Kasumi-1 (cell line): ENCODE data around the gene ANTKMT.

ENCODE experiments used
- DNase-seq, 2 experiments: peaks; one replicate each; lab custom pipeline; 2025; lab: John Stamatoyannopoulos, UW

ANTKMT gene, protein sequence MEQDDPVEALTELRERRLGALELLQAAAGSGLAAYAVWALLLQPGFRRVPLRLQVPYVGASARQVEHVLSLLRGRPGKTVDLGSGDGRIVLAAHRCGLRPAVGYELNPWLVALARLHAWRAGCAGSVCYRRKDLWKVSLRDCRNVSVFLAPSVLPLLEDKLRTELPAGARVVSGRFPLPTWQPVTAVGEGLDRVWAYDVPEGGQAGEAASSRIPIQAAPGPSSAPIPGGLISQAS

DNA sequence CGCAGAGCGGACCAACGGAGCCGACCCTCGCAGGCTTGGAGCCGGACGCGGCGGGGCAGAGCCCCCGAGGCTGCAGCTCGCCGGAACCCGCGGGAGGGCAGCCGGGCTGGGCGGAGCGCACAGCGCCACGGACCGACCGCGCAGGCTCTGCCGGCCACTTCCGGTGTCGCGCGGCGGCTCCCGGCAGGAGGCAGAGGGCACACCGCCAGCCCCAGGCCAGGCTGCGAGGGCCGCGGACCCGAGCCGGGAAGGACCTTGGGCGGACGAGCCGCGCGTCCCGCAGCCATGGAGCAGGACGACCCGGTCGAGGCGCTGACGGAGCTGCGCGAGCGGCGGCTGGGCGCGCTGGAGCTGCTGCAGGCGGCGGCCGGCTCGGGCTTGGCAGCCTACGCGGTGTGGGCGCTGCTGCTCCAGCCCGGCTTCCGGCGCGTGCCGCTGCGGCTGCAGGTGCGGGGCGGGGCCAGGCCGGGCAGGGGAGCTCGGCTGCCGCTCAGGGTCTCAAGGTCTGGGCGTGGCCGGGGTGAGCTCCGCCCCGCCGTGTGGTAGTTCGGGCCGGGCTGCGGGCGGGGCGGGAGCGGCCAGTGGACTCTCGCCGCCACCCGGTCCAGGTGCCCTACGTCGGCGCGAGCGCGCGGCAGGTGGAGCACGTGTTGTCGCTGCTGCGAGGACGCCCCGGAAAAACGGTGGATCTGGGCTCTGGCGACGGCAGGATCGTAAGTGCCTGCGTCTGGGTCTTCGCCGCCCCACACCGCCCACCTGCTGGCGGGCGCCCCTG lies at the start of gene ANTKMT:
Gene ANTKMT, plus strand, starts transcription at position 157 of the 775 bp plus-strand sequence. Its CDS starts 129 bp downstream, at position 286.
- DNase-seq = no peak

DNA sequence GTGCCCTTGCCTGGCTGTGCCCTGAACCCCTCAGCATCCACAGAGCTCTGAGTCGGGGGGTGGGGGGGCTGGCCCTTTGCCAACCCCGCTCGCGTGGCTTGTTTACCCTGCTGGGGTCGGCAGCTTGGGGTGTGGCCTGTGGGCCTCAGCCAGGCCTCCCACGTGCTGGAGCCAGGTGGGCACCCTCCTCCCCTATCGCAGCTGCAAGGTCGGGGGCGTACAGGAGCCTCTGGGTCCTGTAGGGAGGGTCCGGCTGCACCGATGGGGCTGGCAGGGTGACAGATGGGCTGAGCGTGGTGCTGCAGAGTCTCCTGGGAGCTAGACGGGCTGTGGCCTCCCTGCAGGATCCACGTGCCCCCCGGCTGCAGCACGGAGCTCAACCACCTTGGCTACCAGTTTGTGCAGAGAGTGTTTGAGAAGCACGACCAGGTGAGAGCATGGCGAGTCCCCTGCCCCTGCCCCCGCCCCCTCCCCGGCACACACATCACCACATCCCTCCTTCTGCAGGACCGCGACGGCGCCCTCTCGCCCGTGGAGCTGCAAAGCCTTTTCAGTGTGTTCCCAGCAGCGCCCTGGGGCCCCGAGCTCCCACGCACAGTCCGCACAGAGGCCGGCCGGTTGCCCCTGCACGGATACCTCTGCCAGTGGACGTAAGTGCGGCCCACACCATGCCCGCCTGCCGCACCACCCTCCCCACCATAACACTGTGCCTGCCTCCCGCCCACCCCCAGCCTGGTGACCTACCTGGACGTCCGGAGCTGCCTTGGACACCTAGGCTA lies 49.4 kb upstream of the ANTKMT start:
- no peak for DNase-seq

DNA sequence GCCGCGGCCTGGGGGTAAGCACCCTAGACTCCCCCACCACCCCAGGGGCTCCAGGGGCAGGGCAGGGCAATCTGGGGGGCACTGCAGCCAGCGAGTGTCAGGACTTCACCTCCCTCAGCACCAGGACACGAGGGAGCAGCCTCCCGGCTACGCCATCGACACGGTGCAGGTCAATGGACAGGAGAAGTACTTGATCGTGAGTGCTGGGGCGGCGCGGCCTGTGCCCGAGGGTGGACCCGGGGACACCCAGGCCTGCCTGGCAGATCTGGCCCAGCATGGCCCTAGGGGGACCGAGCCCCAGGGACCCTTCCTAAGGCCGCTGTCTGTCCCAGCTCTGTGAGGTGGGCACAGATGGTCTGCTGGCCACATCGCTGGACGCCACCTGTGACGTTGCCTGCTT lies 48.6 kb upstream of the ANTKMT start:
- DNase-seq = no peak

DNA sequence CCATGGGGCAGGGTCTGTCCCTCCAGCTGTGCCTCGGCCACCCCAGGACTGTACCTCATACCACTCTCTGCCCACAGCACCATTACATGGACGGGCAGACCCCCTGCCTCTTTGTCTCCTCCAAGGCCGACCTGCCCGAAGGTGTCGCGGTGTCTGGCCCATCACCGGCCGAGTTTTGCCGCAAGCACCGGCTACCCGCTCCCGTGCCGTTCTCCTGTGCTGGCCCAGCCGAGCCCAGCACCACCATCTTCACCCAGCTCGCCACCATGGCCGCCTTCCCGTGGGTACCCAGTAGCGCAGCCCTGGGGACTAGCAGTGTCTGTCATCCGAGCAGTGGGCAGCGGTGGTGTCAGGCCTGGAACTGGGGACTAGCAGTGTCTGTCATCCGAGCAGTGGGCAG lies 48.1 kb upstream of the ANTKMT start:
- no peak for DNase-seq

DNA sequence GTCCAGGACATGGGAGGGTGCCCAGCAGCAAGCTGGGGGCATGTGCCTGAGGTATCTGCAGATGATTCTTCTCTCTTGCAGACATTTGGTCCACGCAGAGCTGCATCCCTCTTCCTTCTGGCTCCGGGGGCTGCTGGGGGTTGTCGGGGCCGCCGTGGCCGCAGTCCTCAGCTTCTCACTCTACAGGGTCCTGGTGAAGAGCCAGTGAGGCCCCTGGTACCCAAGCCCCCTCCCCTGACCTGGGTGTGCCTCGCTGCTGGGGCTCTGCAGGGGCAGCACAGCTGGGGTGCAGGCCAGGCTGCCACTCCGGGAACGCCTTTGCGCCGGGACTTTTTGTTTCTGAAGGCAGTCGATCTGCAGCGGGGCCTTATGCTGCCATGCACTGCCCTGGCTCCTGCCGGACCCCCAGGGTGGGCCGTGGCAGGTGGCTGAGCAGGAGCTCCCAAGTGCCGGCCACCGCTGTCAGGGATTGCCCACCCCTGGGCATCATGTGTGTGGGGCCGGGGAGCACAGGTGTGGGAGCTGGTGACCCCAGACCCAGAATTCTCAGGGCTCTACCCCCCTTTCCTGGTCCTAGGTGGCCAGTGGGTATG lies 47.5 kb upstream of the ANTKMT start:
- DNase-seq = no peak

DNA sequence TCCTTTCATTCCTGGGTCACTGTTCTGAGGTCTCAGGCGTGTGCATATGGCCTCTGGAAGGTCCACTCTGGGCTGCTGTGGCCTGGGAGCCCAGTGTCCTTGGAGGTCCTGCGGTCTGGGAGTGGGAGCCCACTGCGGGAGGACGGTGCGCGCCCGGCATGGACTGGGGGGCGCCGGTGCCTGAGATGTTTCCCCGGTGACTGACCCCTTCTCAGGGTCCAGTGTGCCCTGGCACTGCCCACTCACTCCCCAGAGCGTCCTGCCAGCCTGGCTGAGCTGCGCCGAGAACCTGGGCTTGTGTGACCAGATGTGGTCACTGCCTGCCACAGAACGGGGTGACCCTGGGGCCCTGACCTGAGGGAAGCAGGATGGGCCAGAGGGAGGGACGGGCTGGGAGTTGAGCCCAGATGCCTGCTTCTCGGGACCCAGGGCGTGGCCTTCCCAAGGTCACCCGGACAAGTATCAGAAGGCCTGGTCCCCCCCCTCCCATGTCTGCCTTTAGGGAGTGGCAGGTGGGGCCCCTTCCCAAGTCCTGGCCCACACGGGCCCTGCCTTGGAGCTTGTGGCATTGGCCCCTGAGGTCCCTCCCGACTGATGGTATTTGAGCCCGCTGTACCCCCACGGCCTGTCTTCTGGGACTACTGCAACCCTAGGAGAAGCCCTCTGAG lies 46.6 kb upstream of the ANTKMT start:
- DNase-seq = no peak

DNA sequence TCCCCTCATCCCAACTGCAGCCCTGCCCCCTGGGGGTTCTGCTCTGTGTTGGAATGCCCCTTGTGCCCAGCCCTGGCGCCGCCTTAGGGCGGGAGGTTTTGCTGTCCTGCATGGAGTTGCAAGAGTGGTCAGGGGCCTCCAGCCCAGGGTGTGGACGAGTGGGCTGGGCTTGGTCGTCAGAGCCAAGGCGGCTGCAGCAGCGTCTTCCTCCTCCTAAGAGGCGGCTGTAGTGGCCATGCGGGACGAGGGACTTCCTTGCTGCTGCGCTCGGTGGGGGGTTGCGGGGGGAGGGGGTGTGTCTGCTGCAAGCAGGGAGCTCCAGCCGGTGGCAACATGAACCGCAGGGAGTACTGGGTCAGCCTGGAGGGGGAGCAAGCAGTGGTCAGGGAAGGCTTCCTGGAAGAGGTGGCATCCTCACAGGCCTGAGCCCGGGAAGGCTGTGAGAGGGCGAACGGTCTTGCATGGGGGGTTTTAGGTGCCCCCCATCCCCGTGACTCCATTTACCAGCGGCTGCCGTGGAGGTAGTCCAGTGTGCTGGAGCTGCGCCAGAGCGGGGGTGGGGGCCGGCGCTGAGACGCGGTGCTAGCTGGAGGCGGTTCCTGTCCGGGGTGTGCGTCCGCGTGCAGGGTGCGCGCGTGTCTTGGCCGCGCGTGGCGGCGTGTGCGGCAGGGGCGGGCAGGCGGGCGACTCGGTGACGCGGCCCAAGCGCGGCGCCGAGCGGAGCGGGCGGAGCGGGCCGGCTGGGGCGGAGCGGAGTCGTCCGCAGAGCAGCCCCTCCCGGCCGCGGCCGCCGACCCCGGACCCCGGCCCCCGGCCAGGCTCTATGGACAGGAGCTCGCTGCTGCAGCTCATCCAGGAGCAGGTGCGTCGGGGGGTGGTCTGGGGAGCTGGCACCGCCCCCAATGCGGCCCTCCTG lies 45.7 kb upstream of the ANTKMT start, which contains the start of gene RHBDL1:
Gene RHBDL1, plus strand, starts transcription at position 704 of the 916 bp plus-strand sequence. Its CDS starts 120 bp downstream, at position 824.
- no peak for DNase-seq

DNA sequence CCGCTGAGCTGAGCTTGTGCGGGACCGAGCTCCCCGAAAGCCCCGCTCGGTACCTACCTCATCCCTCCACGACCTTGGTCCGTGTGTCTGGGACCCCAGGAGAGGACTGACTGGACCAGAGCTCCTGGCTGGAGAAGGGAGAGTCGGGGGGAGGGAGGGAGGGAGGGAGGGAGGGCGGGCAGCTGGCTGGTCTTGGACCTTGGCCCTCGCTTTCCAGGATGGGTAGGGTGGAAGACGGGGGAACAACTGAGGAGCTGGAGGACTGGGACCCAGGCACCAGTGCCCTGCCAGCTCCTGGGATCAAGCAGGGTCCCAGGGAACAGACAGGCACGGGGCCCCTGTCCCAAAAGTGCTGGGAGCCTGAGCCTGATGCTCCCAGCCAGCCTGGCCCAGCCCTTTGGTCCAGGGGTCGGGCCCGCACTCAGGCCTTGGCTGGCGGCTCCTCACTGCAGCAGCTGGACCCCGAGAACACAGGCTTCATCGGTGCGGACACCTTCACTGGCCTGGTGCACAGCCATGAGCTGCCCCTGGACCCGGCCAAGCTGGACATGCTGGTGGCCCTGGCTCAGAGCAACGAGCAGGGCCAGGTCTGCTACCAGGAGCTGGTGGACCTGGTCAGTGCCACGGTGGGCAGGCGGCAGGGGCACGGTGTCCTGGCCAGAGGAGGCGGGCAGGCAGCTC lies 44.9 kb upstream of the ANTKMT start:
- DNase-seq = no peak

DNA sequence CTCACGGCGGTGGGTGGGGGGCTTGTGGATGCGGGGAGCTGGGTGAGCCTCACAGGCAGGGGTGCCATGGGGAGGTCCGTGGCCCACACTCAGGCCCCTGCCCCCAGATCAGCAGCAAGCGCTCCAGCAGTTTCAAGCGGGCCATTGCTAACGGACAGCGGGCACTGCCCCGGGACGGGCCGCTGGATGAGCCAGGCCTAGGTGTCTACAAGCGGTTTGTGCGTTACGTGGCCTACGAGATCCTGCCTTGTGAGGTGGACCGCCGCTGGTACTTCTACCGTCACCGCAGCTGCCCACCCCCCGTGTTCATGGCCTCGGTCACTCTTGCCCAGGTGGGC lies 44.4 kb upstream of the ANTKMT start:
- DNase-seq = no peak

DNA sequence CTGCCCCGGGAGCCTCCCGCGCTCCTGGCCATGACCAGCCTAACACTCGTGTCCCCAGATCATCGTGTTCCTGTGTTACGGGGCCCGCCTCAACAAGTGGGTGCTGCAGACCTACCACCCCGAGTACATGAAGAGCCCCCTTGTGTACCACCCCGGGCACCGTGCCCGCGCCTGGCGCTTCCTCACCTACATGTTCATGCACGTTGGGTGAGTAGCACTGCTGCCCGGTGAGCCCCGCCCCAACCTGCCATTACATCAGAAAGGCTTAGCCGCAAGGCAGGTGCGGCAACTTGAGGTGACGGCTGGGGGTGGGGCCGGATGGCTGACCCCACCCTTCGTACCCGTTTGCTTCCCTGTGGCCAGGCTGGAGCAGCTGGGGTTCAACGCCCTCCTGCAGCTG lies 44.0 kb upstream of the ANTKMT start:
- no peak for DNase-seq

DNA sequence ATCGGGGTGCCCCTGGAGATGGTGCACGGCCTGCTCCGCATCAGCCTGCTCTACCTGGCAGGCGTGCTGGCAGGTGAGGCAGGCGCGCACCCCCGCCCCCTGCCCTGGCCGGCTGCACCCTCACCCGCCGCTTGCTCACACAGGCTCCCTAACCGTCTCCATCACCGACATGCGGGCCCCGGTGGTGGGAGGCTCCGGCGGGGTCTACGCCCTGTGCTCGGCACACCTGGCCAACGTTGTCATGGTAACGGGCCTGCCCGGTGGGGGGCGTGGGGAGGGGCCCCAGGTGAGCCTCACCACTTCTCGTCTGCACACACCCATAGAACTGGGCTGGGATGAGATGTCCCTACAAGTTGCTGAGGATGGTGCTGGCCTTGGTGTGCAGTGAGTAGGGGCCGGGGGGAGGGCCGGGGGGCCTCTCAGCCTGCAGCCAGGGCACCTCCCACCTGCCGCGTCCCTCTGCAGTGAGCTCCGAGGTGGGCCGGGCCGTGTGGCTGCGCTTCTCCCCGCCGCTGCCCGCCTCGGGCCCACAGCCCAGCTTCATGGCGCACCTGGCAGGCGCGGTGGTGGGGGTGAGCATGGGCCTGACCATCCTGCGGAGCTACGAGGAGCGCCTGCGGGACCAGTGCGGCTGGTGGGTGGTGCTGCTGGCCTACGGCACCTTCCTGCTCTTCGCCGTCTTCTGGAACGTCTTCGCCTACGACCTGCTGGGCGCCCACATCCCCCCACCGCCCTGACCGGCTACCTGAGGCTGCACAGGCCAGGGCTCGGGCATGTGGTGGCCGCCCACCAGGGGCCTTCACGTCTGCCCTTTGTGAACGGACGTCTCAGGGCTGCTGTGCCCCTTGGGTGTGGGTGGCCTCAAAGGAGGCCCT lies 43.4 kb upstream of the ANTKMT start:
- no peak for DNase-seq

DNA sequence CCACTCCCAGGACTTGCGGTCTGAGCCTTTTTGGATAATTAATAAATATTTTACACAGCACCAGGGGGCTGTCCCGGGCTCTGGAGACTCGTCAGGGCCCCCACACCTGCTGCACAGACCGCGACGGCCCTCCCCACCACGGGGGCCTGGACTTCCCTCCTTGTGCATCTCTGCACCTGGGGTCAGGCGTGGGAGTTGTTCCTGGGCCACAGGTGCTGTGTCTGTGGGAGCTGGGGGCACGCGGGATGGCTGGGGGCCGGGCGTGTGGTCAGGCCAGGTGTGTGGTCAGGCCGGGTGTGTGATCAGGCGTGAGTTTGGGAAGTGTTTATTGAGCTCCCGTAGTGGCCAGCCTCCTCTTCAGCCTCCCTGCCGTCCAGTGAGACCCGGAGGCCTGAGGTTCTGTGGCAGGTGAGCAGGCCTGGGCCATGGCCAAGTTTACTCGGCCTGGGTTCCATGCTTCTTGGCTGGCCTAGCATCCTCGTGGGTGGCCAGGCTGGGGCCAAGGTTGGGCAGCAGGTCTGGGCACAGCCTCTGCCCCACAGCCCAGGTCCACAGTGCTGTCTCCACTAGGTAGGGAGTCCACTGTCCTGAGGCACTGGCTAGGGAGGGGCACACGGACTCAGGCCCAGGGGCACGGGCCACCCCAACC lies 42.6 kb upstream of the ANTKMT start:
- DNase-seq = no peak

DNA sequence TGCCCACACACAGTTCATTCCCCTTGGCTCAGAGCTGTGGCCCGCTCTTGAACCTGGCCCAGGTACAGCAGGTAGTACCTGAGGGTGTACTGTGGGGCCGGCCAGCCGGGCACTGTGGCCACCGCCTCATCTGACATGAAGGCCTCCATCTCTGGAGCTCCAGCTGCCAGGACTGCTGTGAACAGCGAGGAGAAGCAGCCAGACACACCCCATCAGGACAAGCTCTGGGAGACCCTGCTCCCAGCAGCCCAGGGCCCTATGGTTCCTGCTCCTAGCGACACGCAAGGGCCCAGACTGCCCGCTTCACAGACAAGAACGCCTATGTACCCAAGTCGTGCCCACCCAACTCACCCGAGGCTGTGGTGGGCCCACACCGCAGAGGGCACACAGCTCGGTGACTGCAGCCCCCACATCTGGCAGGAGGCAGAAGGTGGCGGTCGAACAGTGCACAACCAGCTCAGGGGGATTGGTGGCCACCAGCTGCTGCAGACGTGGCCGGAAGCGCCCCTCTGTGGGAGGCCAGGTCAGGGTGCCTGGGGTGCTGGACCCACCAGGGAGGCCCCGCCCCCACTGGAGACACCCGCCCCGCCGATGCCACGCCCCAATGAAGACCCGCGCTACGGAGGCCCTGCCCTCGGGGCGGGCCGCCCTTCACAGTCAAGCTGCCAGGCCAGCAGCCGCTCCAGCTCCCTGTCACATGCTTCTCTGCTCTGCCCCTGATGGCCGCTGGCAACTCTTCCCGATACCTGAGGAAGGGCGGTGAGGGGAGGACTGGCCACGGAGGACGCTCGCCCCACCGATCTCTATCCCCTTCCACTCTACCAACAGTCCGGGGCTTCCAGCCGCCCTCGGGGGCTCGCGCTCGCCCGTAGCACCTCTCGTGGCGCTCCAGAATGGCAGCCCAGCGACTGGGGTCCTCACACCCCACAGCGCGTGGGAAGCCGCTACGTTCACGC lies 41.8 kb upstream of the ANTKMT start:
- peak; percentile 26 to 28 for DNase-seq

DNA sequence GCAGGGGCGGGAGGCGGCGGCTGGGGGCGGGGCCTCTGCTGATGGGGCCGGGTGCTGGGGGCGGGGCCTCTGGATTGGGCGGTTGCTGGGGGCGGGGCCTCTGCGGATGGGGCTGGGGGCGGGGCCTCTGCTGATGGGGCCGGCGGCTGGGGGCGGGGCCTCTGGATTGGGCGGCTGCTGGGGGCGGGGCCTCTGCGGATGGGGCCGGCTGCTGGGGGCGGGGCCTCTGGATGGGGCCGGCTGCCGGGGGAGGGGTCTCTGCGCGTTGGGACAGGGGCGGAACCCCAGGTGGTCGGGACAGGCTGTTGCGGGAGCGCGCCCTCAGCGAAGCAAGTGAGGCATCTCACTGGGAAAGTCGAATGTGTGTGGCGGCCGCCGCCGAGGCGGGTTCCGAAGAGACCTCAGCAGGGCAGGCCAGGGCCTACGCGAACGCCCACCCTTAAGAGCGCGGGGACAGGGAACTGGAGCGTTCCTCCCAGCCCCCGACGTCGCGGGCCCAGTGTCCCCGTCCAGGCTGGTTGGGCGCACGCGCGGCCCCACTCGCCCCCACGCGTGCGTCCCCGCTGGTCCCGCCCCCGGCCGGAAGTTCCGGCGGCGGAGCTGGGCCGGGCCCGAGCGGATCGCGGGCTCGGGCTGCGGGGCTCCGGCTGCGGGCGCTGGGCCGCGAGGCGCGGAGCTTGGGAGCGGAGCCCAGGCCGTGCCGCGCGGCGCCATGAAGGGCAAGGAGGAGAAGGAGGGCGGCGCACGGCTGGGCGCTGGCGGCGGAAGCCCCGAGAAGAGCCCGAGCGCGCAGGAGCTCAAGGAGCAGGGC lies 40.9 kb upstream of the ANTKMT start, which contains the start of gene STUB1:
Gene STUB1, plus strand, starts transcription at position 597 of the 811 bp plus-strand sequence. Its CDS starts 116 bp downstream, at position 713.
- peak; percentile 45 to 56 for DNase-seq

DNA sequence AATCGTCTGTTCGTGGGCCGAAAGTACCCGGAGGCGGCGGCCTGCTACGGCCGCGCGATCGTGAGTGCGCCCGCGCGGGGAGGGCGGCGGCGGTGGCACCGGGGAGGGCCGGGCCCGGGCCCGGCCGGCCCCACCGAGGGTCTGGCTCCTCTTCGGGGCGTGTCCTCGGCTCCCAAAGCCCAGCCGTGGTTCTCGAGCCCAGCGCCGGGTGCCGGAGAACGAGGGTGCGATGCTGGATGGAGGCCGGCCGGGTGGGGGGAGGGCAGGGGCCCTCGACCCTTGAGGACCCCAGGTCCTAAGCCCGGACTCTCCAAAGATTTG lies 40.4 kb upstream of the ANTKMT start:
- no peak for DNase-seq

DNA sequence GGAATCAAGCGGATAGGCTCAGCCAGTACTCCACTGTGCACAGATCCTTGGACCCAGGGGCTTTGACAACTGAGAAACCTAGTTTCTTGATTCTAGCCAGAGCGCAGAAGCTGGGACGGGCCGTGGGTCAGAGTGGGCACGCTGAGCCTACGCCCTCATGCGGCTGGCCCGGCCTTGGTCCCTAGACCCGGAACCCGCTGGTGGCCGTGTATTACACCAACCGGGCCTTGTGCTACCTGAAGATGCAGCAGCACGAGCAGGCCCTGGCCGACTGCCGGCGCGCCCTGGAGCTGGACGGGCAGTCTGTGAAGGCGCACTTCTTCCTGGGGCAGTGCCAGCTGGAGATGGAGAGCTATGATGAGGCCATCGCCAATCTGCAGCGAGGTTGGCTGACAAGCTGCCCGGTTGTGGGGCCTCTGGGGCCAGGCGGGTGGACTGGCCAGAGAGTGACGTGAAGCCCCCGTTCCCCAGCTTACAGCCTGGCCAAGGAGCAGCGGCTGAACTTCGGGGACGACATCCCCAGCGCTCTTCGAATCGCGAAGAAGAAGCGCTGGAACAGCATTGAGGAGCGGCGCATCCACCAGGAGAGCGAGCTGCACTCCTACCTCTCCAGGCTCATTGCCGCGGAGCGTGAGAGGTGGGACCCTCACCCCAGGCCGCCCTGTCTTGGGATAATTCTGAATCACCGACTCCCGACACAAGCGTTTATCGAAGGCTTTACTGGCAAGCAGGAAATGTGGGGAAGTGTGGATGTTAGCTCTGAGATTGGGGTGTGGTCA lies 39.8 kb upstream of the ANTKMT start:
- peak in 1 of 2 experiments; percentile 3 for DNase-seq
